Stimulated activated CD4-positive, alpha-beta T cell treated with anti-CD3 and anti-CD28 coated beads, Interleukin-1b, Interleukin-23, amount 100 ng/mL, for 24 hours (primary cell): Measurements from ENCODE around the gene RCOR3.
"Not testable (repeated sequence)": the region's sequence is repeated elsewhere in the genome, so short reads cannot be mapped to it uniquely, and the experiment has no call there.

Experiments
- DNase-seq, 4 experiments: peaks; one replicate each; pipeline ENCODE4 v3.0.0-alpha.2; 2020; ENCODE audit warnings: low read depth in 4 of 4, low spot score in 1 of 4

RCOR3 gene

DNA sequence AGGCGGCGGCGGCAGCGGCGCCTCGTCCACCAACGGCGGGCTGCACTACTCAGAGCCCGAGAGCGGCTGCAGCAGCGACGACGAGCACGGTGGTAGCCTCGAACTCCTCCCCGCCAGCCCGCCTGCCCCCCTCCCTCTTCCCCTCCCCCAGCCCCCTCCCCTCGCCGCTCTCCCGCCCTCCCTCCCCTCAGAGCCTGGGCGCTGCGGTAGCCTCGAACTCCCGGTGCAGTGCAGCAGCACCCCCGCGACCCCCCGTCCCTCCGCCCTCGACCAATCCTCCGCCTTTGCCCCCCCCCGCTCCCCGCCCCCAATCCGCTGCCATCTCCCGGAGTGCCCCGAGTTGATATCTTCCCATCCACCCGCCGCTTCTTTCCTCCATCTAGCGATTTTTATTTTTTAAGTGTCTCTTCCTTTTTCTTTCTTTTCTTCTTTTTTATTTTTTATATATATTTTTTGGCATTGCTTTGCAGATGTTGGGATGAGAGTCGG lies 516 bp downstream of the RCOR3 start:
- DNase-seq, result peak; percentile 15 to 36 (median 24)

DNA sequence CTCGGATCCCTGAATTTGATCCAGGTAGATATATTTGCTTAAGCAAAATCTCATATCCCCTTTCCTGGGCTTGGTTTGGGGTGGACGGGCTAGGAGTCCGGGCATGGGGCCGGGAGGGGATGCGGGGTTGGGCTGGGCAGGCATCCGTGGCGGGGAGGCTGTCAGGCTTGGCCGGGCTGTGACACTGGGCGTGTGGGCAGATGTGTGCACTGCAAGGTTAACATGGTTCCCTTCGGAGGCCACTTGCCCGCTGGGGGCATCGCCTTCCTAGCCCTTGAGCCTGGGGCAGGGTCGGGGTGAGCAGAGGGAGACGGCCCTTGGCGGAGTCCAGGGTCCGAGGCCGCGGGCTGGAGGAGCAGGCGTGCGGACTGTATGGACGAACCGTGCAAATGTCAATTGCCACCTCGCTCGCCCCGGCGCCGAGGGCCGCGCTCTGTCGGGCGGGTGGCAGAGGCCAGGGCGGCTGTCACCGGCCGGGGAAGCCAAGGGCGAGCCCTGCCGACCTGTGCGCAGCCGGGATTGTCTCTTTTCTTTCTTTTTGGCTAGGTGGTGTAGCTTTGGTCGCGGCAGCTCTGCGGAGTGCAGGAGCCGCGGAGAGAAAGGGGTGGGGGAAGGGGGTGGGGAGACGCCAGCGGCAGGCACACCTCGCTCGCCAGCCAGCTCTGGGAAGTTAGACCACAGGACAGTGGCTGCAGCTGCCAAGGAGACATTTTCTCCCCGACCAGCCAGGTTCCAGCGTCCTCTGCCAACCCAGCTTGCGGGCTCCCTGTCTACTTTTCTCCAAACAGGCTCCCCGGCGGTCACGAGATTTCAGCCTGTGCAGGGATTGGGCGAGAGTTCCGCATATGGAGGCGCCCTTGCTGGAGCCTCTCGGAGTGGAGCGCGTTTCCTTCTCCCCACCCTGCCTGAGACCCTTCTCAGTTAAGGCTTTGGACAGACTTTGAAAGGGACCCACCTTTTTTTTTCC lies 1.3 kb downstream of the RCOR3 start:
- peak; percentile 29 to 62 (median 42) for DNase-seq

DNA sequence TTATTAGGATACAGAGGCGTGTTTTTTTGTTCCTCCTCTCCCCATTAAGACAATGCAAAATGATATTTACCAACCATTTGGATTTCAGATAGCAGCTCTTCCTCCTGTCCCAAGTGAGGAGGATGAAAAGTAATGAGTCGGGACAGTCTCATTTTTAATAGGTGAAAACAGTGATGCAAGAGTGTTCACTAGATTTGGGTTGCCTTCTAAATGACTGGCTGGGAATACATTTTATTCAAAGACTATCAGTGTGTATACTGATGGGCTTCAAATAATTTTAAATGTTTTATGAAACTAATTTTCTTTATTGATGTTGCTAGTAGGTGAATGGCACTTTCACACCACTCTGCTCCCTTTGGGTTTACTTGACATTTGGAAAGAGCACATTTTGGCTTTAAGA lies 2.1 kb downstream of the RCOR3 start:
- no peak for DNase-seq

DNA sequence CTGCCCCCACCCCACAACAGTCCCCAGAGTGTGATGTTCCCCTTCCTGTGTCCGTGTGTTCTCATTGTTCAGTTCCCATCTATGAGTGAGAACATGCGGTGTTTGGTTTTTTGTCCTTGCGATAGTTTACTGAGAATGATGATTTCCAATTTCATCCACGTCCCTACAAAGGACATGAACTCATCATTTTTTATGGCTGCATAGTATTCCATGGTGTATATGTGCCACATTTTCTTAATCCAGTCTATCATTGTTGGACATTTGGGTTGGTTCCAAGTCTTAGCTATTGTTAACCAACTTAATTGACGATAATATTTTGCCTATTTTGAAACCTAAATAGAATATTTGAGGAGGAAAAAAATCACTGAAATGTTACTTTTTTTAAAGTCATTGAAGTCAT lies 3.9 kb downstream of the RCOR3 start:
- DNase-seq, result not testable (repeated sequence)

DNA sequence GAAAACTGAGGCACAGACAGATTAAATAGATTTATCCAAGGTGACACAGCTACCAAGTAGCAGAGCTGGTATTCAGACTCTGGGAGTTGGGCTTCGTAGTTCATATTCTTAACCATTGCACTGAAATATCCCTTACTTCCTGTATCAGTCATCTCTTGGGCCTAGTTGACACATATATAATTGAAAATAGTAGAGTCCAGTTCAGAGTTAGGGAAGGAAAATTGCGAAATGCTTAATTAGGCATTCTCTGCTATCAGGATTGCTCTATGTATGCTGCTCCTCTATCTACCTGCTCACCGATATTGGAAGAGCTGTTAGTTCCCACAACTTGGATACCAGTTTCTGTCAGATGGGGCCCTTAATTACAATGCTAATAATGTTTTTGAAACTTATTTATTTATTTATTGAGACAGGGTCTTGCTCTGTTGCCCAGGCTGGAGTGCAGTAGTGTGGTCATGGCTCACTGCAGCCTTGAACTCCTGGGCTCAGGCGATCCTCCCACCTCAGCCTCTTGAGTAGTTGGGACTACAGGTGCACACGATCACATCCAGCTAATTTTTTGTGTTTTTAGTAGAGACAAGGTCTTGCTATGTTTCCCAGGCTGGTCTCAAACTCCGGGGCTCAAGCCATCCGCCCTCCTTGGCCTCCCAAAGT lies 8.2 kb downstream of the RCOR3 start:
- no peak for DNase-seq

DNA sequence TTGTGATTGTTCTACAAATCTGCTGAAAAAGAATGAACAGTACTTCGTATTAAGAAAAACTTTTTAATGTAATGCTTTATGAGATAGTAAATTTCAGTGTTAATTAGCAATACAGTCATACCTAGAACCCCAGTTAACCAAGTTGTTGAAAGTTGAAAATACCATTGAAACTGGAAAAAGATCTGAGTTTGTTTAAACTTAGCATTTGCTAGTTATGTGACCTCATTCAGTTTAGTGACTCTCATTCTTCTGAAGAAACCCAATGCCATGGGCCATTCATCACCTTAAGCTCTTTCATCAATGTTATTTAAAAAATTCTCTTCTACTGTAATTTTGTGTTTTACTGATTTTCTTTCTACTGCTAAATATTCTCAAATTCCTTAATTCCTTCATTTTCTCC lies 20.2 kb downstream of the RCOR3 start:
- no peak for DNase-seq

DNA sequence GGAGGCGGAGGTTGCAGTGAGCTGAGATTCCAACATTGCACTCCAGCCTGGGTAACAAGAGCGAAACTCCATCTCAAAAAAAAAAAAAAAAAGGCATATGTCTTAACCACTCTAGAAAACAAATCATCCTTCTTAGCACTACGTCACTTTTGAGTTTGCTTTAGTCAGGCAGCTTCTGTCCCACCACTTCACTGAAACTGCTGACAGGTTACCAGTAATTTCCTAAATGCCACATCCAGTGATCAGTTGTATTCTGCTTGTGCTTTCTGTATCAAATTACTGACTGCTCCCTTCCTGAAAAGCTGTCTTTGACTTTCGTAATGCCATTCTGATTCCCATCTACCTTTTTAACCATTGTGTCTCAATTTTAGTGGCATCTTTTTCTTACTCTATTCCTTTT lies 21.7 kb downstream of the RCOR3 start:
- no peak for DNase-seq

DNA sequence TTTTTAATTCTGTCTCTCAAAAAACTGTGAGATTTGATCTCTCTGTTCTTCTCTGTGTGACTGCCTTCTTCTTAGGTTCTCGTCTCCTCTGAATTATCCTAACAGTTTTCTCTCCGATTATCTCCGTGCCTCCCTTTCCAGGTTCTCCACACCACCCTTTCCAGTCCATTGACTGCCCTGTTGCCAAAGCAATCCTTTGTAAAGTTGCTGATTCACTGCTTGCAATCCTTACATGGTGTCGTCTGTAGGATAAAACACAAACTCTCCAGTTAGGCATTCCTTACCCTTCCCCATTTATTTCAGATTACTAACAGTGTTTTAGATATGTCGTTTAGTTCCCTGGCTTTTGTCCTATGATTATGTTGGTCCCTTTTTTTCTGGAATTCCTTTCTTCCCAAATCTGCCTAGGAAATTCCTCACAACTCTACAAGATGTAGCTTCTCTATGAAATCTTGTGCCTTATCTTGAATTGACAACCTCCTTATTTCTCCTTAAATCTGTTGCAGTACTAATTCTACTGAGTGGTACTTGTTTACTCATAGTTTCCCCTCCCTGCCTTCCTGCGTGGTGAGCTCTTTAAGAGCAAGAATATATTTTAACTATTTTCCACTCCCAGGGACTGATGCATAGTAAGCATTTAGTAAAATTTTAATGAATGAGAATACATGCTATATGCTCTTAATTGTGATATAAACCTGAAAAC lies 22.3 kb downstream of the RCOR3 start:
- DNase-seq, result no peak

DNA sequence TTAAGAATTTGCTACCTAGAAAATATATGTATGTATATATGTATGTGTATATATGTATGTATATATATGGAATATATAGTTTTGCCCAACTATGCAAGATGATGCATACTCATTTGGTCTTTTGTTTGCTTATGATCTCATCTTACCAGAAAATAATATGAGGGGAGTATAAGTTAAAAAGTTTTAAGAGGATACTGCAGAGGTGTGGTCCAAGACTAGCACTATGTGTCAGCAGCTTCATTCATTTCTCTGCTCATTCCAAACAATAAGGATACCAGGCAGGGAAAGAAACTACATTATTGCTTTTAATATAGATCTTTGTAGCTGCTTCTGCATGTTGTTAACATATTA lies 22.8 kb downstream of the RCOR3 start:
- no peak for DNase-seq

DNA sequence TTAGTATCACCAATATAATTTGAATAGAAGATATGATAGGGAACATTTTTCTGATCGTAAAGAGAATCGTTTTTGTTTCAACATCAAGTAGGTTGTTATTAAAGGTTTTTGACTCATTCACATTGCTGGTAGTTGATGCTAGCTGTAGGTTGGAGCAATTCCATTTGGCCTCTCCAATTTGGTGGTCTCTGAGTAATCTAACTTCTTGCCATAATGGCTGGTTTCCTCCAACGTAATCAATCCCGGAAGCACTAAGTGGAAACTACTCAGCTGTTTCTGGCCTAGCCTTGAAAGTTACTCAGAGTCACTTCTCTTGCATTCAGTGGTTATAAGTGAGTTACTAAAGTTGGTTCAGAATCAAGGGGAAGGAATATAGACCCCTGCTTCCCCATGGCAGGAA lies 26.0 kb downstream of the RCOR3 start:
- no peak for DNase-seq

DNA sequence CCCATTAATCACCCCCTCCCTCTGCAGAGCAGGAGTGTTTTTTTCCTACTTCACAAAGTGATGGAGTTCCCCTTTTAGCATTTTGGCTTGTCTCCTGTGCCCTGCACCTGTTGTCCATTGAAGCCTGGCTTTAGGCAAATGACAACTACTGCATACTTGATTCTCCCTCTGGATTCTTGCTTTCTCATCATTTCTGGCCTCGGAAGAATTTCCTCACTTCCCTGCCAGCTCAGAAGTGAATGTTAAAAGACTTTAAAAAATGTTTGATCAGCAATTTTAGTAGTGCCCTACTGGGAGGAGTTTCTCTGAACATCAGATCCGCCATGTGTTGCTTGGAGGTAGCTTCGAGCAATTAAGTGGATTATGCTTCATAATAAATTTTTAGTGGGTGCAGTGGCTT lies 28.1 kb downstream of the RCOR3 start:
- DNase-seq, result no peak

DNA sequence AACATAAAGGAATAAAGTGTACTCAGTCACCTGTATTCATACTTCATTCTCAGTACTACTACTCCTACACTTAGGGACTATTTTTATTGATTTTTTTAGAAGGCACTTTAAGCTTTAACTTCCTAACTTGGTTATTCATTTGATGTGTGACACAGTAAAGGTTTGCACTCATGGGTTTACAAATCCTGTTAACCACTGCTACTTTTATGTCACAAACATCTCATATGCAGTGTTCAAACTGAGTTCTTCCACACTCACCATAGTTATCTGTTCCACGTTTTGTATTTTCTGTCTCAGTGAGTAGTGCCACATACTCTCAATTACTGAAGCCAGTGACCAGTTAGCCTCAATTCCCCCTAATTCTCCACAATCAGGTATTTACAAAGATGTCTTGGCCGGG lies 33.2 kb downstream of the RCOR3 start:
- no peak for DNase-seq

DNA sequence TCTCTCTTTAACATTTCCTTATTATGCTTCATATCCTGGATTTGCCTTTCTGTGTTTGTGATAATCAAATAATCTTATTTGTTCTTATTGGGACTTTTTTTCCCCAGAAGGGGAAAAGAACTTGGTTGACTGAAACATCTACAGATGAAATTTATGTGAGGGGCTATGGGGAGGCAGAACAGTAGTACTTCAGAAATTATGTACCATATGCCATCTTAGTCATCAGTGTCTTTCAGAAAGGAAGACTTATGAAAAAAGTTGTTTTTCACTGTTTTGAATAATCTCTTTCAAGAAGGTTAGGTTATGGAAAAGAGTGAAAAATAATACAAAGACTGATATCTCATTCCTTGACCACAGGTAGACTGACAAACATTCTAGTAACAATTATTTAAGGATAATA lies 37.2 kb downstream of the RCOR3 start:
- DNase-seq, result no peak

DNA sequence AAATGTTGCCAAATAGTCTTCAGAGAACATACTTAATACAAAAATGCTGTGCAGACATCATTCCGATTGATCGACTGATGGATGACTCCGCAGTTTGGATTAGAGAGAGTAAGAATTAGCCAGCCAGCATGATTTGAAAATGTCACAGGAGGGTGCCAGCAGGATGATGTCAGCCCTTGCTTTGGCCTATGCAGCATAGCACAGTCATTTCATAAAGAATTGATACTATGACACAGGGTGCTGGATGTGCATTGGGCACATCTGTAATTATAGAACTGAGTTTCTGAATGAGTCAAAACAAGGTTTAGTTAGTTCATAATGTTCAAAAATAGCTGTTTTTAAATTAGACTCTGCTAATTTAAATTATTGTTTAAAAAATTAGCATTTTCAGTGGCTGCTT lies 45.9 kb downstream of the RCOR3 start:
- DNase-seq, result peak in 1 of 4 experiments; percentile 14

DNA sequence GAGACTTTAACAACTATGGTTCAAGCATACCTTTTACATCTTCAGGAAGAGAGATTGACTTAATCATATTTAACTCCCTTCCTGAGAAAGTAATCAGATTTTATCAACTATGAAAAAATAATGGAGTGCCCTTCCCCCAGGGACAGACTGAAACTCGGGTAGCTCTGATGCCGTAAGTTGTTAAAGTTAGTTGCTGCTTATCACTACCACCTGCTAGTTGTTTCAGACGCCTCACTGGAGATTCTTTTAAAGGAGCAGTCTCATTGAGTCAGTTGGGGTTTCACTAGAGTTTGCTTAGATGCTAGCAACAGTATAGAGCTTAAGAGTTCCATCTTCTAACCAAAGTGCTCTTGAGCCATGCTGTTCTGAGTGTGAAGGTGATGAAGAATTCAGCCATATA lies 50.5 kb downstream of the RCOR3 start:
- no peak for DNase-seq

DNA sequence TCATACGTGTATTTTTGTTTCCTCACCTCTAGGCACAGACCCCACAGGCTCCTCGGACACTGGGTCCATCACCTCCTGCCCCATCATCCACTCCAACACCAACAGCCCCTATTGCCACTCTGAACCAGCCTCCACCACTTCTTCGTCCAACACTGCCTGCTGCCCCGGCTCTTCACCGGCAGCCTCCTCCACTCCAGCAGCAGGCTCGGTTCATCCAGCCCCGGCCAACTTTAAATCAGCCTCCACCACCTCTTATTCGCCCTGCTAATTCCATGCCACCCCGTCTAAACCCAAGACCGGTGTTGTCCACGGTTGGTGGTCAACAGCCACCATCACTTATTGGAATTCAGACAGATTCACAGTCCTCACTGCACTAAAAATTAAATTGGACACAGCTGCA lies 54.2 kb downstream of the RCOR3 start:
- DNase-seq, result no peak

DNA sequence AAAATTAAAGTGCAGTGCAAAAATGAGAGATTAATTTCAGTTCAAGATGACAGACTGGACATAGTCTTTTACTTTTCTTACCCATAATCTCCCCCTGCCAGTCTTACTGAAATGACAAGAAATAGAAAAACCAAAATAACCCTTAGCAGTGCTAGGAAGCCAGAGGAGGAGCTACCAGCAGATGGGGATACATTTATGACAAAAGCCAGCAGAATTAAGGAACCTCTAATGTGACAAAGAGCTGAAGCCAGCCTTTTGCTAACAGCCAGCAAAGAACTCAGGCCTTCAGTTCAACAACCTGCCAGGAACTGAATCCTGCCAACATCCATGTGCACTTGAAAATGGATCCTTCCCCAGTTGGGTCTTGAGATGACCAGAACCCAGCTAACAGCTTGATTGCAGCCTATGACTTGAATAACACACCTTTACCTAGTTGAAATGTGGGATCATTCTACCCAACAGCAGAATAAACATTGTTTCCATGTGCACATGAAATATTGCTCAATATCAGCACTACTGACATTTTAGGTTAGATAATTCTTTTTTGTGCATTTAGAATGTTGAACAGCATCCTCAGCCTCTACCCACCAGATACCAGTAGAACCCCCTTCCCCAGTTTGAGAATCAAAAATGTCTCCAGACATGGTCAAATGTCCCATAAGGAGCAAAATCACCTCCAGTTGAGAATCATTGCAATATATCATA lies 59.6 kb downstream of the RCOR3 start:
- DNase-seq, result no peak

DNA sequence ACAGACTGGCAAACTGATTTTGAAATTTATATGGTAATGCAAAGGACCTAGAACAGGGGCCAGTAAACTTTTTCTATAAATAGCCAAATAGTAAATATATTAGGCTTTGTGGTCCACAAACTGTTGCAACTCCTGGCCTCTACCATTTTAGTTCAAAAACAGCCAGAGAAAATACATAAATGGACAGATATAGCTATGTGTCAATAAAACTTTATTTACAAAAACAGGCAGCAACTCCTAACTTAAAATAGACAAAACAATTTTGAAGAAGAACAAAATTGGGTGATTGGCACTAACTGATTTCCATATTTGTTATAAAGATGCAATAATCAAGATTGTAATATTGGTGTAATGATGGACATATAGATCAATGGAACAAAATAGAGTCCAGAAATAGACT lies 60.7 kb downstream of the RCOR3 start:
- DNase-seq, result no peak

DNA sequence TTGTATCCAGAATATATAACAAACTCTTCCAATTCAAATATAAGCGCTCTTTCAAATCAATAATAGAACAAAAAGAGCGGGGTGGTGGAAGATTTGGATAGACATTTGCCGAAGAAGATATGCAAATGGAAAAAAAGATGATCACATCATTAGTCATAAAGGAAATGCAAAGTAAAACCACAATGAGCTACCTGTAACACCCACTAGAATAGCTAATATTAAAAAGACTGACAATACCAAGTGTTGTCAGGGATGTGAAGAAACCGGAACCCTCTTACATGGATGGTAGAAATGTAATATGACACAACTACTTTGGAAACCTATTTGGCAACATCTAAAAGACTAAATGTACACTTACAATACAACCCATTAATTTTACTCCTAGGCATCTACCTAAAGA lies 61.8 kb downstream of the RCOR3 start:
- DNase-seq, result no peak

DNA sequence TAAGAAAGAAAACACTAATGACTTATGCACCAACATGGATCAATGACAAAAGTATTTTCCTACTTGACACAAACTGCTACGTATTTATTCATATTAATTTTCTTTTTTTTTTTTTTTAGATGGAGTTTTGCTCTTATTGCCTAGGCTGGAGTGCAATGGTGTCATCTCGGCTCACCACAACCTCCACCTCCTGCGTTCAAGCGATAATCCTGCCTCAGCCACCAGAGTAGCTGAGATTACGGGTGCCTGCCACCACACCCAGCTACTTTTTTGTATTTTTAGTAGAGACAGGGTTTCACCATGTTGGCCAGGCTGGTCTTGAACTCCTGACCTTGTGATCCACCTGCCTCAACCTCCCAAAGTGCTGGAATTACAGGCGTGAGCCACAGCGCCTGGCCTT lies 62.5 kb downstream of the RCOR3 start:
- not testable (repeated sequence) for DNase-seq
